ENCODE data around the gene SIN3A.
"Not testable (repeated sequence)": the region's sequence is repeated elsewhere in the genome, so short reads cannot be mapped to it uniquely, and the experiment has no call there.

SIN3A gene

DNA sequence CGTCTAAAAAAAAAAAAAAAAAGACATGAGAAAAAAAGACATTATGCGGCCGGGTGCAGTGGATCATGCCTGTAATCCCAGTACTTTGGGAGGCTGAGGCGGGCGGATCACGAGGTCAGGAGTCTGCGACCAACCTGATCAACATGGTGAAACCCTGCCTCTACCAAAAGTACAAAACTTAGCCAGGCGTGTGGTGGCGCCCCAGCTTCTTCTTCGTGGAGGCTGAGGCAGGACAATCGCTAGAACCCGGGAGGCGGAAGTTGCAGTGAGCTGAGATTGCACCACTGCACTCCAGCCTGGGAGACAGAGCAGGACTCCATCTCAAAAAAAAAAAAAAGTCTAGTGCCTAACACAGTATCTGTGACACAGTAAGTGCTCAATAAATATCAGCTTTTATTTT is 3.3 kb downstream of the SIN3A start:
- H3K27me3 ChIP-seq (ENCODE audit: control insufficient read depth in 1 of 2, insufficient read depth in 2 of 2, low read length in 2 of 2); H3K36me3 ChIP-seq (ENCODE audit: insufficient read depth, low read length); H3K27ac ChIP-seq (ENCODE audit: low read depth, low read length); H3K9me3 ChIP-seq (ENCODE audit: low read length); H3K4me3 ChIP-seq (ENCODE audit: low read depth in 1 of 2, low read length in 2 of 2); H3K9ac ChIP-seq (ENCODE audit: low read length): not testable (repeated sequence)
- H3K4me1 ChIP-seq (ENCODE audit: insufficient read depth, low read length): peaks cover 11% of the 10 kb centered on the region

GRCh38 chr15:75446151-75446550 is 5.3 kb downstream of the SIN3A start:
- no peak overlapping the region for H3K27ac ChIP-seq (ENCODE audit: low read depth, low read length)
- H3K36me3 ChIP-seq (ENCODE audit: insufficient read depth, low read length): no peaks in the 10 kb centered on the region
- H3K27me3 ChIP-seq (ENCODE audit: control insufficient read depth in 1 of 2, insufficient read depth in 2 of 2, low read length in 2 of 2): no peaks in the 10 kb centered on the region
- peaks cover 11% of the 10 kb centered on the region for H3K4me1 ChIP-seq (ENCODE audit: insufficient read depth, low read length)
- H3K9ac ChIP-seq (ENCODE audit: low read length): no peak overlapping the region
- no peak overlapping the region for H3K4me3 ChIP-seq (ENCODE audit: low read depth in 1 of 2, low read length in 2 of 2)
- no peaks in the 10 kb centered on the region for H3K9me3 ChIP-seq (ENCODE audit: low read length)

- not testable (repeated sequence) for H3K27ac ChIP-seq (ENCODE audit: low read depth, low read length); H3K9ac ChIP-seq (ENCODE audit: low read length); H3K4me3 ChIP-seq (ENCODE audit: low read depth in 1 of 2, low read length in 2 of 2); H3K9me3 ChIP-seq (ENCODE audit: low read length); H3K36me3 ChIP-seq (ENCODE audit: insufficient read depth, low read length); H3K27me3 ChIP-seq (ENCODE audit: control insufficient read depth in 1 of 2, insufficient read depth in 2 of 2, low read length in 2 of 2)
- H3K4me1 ChIP-seq (ENCODE audit: insufficient read depth, low read length): peaks cover 11% of the 10 kb centered on the region
These were observed 6.2 kb downstream of the SIN3A start for GRCh38 chr15:75445324-75445723.

DNA sequence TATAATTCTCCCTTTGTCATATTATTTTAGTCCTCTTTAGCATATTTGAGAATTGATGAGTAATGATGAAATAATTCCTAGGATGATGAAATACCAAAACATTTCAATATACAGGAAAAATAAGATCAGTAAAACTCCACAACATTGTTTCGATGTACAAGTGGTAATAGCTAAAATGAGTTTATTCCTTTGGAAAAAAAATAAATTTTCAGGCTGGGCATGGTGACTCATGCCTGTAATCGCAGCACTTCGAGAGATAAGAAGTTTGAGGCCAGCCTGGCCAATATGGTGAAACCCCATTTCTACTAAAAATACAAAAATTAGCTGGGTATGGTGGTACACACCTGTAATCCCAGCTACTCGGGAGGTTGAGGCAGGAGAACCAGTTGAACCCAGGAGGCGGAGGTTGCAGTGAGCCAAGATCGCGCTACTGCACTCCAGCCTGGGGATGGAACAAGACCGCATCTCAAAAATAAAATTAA is 7.5 kb downstream of the SIN3A start:
- H3K27ac ChIP-seq (ENCODE audit: low read depth, low read length); H3K27me3 ChIP-seq (ENCODE audit: control insufficient read depth in 1 of 2, insufficient read depth in 2 of 2, low read length in 2 of 2); H3K9me3 ChIP-seq (ENCODE audit: low read length); H3K36me3 ChIP-seq (ENCODE audit: insufficient read depth, low read length); H3K4me1 ChIP-seq (ENCODE audit: insufficient read depth, low read length); H3K9ac ChIP-seq (ENCODE audit: low read length); H3K4me3 ChIP-seq (ENCODE audit: low read depth in 1 of 2, low read length in 2 of 2): not testable (repeated sequence)

- Histone ChIP-seq H3K4me1 (ENCODE audit: insufficient read depth, low read length) (no peaks in the 10 kb centered on the region), H3K27me3 (ENCODE audit: control insufficient read depth in 1 of 2, insufficient read depth in 2 of 2, low read length in 2 of 2) (no peaks in the 10 kb centered on the region), H3K4me3 (ENCODE audit: low read depth in 1 of 2, low read length in 2 of 2) (no peak overlapping the region), H3K9ac (ENCODE audit: low read length) (no peak overlapping the region), H3K36me3 (ENCODE audit: insufficient read depth, low read length) (peaks cover 7% of the 10 kb centered on the region), H3K27ac (ENCODE audit: low read depth, low read length) (no peak overlapping the region), H3K9me3 (ENCODE audit: low read length) (no peaks in the 10 kb centered on the region)
These were observed 13.8 kb downstream of the SIN3A start for GRCh38 chr15:75437721-75438120.

DNA sequence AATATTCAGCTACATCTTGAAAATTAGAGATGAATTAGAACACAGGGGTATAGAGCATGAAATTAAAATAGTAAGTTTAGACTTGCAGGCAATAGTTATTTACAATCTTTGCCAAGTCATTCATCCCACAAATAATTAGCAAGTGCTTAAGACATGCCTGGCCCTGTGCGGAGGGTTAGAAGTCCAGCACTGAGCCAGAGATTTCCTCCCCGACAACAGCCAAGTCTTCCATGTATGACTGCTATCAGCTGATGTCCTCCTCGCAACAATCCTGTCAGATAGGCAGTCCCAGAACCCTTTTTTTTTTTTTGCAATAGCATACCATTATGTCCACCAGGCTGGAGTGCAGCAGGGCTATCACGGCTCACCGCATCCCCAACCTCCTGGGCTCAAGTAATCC is 14.6 kb downstream of the SIN3A start:
- Histone ChIP-seq H3K4me3 (ENCODE audit: low read depth in 1 of 2, low read length in 2 of 2) (no peak overlapping the region), H3K9me3 (ENCODE audit: low read length) (no peaks in the 10 kb centered on the region), H3K27me3 (ENCODE audit: control insufficient read depth in 1 of 2, insufficient read depth in 2 of 2, low read length in 2 of 2) (no peaks in the 10 kb centered on the region), H3K9ac (ENCODE audit: low read length) (no peak overlapping the region), H3K36me3 (ENCODE audit: insufficient read depth, low read length) (peaks cover 7% of the 10 kb centered on the region), H3K27ac (ENCODE audit: low read depth, low read length) (no peak overlapping the region), H3K4me1 (ENCODE audit: insufficient read depth, low read length) (no peaks in the 10 kb centered on the region)

DNA sequence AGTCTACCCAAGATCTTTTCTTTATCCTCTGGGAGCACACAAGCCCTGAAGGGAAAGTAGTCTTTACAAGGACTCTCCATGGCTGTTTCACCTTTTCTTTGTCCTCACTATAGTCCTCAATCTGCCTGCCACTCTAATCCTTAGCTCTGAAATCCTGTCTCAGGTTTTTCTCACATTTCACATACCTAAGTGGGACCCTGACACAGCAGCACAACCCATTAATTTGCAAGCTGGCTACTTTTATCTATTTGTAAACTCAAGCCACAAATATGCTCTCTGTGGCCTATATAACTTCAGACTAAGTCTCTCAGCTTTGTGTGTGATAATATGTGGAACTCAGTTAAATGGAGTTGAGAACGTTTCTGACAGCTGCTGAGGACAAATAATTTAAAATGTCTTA is 19.8 kb downstream of the SIN3A start:
- H3K4me3 ChIP-seq (ENCODE audit: low read depth in 1 of 2, low read length in 2 of 2): no peak overlapping the region
- no peaks in the 10 kb centered on the region for H3K27me3 ChIP-seq (ENCODE audit: control insufficient read depth in 1 of 2, insufficient read depth in 2 of 2, low read length in 2 of 2)
- no peaks in the 10 kb centered on the region for H3K9me3 ChIP-seq (ENCODE audit: low read length)
- H3K4me1 ChIP-seq (ENCODE audit: insufficient read depth, low read length): no peaks in the 10 kb centered on the region
- H3K9ac ChIP-seq (ENCODE audit: low read length): no peak overlapping the region
- H3K27ac ChIP-seq (ENCODE audit: low read depth, low read length): no peak overlapping the region
- H3K36me3 ChIP-seq (ENCODE audit: insufficient read depth, low read length): peaks cover 32% of the 10 kb centered on the region

DNA sequence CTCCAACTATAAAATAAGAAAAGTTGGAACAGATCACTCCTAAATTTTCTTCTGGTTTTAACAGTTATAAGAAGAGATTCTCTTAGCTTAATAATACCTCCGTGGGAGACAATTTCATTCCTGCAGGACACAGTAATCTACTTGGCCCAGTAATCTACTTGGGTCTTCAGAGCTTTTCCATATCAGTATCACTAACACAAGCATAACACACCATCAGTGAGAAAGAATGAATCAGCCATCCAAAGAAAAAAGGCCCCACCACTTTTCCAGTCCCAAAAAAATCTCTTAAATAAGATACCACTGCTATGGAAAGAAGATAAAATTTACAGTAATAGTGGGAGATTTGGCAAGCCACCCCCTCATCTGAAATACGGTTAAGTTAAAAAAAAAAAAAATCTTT is 20.2 kb downstream of the SIN3A start:
- Histone ChIP-seq H3K27me3 (ENCODE audit: control insufficient read depth in 1 of 2, insufficient read depth in 2 of 2, low read length in 2 of 2) (no peaks in the 10 kb centered on the region), H3K36me3 (ENCODE audit: insufficient read depth, low read length) (peaks cover 37% of the 10 kb centered on the region), H3K9me3 (ENCODE audit: low read length) (no peaks in the 10 kb centered on the region), H3K4me1 (ENCODE audit: insufficient read depth, low read length) (no peaks in the 10 kb centered on the region), H3K9ac (ENCODE audit: low read length) (no peak overlapping the region), H3K27ac (ENCODE audit: low read depth, low read length) (no peak overlapping the region), H3K4me3 (ENCODE audit: low read depth in 1 of 2, low read length in 2 of 2) (no peak overlapping the region)

- H3K9me3 ChIP-seq (ENCODE audit: low read length): no peaks in the 10 kb centered on the region
- no peaks in the 10 kb centered on the region for H3K4me1 ChIP-seq (ENCODE audit: insufficient read depth, low read length)
- H3K36me3 ChIP-seq (ENCODE audit: insufficient read depth, low read length): peaks cover 30% of the 10 kb centered on the region
- H3K4me3 ChIP-seq (ENCODE audit: low read depth in 1 of 2, low read length in 2 of 2): no peak overlapping the region
- no peak overlapping the region for H3K27ac ChIP-seq (ENCODE audit: low read depth, low read length)
- no peak overlapping the region for H3K9ac ChIP-seq (ENCODE audit: low read length)
- H3K27me3 ChIP-seq (ENCODE audit: control insufficient read depth in 1 of 2, insufficient read depth in 2 of 2, low read length in 2 of 2): no peaks in the 10 kb centered on the region
These were observed 21.2 kb downstream of the SIN3A start for GRCh38 chr15:75430259-75430658.

- H3K27me3 ChIP-seq (ENCODE audit: control insufficient read depth in 1 of 2, insufficient read depth in 2 of 2, low read length in 2 of 2): no peaks in the 10 kb centered on the region
- H3K36me3 ChIP-seq (ENCODE audit: insufficient read depth, low read length): peaks cover 30% of the 10 kb centered on the region
- no peak overlapping the region for H3K27ac ChIP-seq (ENCODE audit: low read depth, low read length)
- H3K4me3 ChIP-seq (ENCODE audit: low read depth in 1 of 2, low read length in 2 of 2): no peak overlapping the region
- no peaks in the 10 kb centered on the region for H3K4me1 ChIP-seq (ENCODE audit: insufficient read depth, low read length)
- no peaks in the 10 kb centered on the region for H3K9me3 ChIP-seq (ENCODE audit: low read length)
- H3K9ac ChIP-seq (ENCODE audit: low read length): no peak overlapping the region
These were observed 23.3 kb downstream of the SIN3A start for GRCh38 chr15:75428152-75428551.

GRCh38 chr15:75425966-75426500 is 25.5 kb downstream of the SIN3A start:
- no peak overlapping the region for H3K9ac ChIP-seq (ENCODE audit: low read length)
- H3K27me3 ChIP-seq (ENCODE audit: control insufficient read depth in 1 of 2, insufficient read depth in 2 of 2, low read length in 2 of 2): no peaks in the 10 kb centered on the region
- peaks cover 37% of the 10 kb centered on the region for H3K36me3 ChIP-seq (ENCODE audit: insufficient read depth, low read length)
- H3K9me3 ChIP-seq (ENCODE audit: low read length): no peaks in the 10 kb centered on the region
- no peak overlapping the region for H3K27ac ChIP-seq (ENCODE audit: low read depth, low read length)
- no peaks in the 10 kb centered on the region for H3K4me1 ChIP-seq (ENCODE audit: insufficient read depth, low read length)
- H3K4me3 ChIP-seq (ENCODE audit: low read depth in 1 of 2, low read length in 2 of 2): no peak overlapping the region

GRCh38 chr15:75422554-75422953 is 28.9 kb downstream of the SIN3A start:
- Histone ChIP-seq H3K27me3 (ENCODE audit: control insufficient read depth in 1 of 2, insufficient read depth in 2 of 2, low read length in 2 of 2) (no peaks in the 10 kb centered on the region), H3K36me3 (ENCODE audit: insufficient read depth, low read length) (peaks cover 21% of the 10 kb centered on the region), H3K4me3 (ENCODE audit: low read depth in 1 of 2, low read length in 2 of 2) (no peak overlapping the region), H3K27ac (ENCODE audit: low read depth, low read length) (no peak overlapping the region), H3K9me3 (ENCODE audit: low read length) (no peaks in the 10 kb centered on the region), H3K9ac (ENCODE audit: low read length) (no peak overlapping the region), H3K4me1 (ENCODE audit: insufficient read depth, low read length) (no peaks in the 10 kb centered on the region)

Data from muscle layer of colon (tissue), 2 donors.